OCI-LY7 (cell line): ENCODE data around the gene PCDH1. TPM values are rescaled to one million over a fixed set of nuclear protein-coding genes. Genes with fewer than 3 reads are reported as not detected.

ENCODE experiments used
- BruUV-seq: library from RNA; stranded (reverse); fragments of 400-500 nt; replicated peaks from 2 replicates; lab custom pipeline; 2021; lab: Mats Ljungman, UMichigan
- CTCF ChIA-PET: fragments of 300-600 bp; sonication (Branson Sonifier 250); formaldehyde crosslinking; loops from one replicate; lab custom pipeline; 2022; ENCODE audit warnings: antibody characterized with exemption; ENCODE audit not compliant: unreplicated experiment; lab: Charles Lee
- POLR2A ChIA-PET: fragments of 300-600 bp; sonication (Branson Sonifier 250); formaldehyde crosslinking; loops from one replicate; lab custom pipeline; 2022; ENCODE audit warnings: antibody characterized with exemption; lab: Charles Lee
- DNase-seq: peaks from one replicate; pipeline ENCODE4 v3.0.0-alpha.2; 2015; ENCODE audit warnings: low spot score
- H2AFZ ChIP-seq: fragments of 200-600 bp; sonication (generic), shearing (Covaris generic); 2 replicates; pipeline ENCODE4 v1.6.1; 2014; ENCODE audit warnings: mild to moderate bottlenecking, antibody characterized with exemption, low read length, moderate library complexity
- H3K27ac ChIP-seq: fragments of 200-600 bp; sonication (generic); 2 replicates; pipeline ENCODE4 v1.5.1; 2014; ENCODE audit warnings: mixed run types, low read depth, mild to moderate bottlenecking, moderate library complexity, low read length, inconsistent platforms; ENCODE audit not compliant: poor library complexity, severe bottlenecking
- H3K36me3 ChIP-seq: fragments of 200-600 bp; sonication (generic); 2 replicates; pipeline ENCODE4 v1.6.1; 2014; ENCODE audit warnings: mild to moderate bottlenecking, antibody characterized with exemption, low read length, moderate library complexity, mixed read lengths; ENCODE audit not compliant: insufficient read depth
- H3K4me1 ChIP-seq: fragments of 200-600 bp; sonication (generic); 2 replicates; pipeline ENCODE4 v1.5.1; 2014; ENCODE audit warnings: mild to moderate bottlenecking, low read length; ENCODE audit not compliant: insufficient read depth, poor library complexity, severe bottlenecking
- H3K4me2 ChIP-seq: fragments of 200-600 bp; sonication (generic); 2 replicates; pipeline ENCODE4 v1.6.1; 2014; ENCODE audit warnings: mild to moderate bottlenecking, low read length
- H3K4me3 ChIP-seq: fragments of 200-600 bp; sonication (generic); 2 replicates; pipeline ENCODE4 v1.5.1; 2014; ENCODE audit warnings: mild to moderate bottlenecking, low read depth, low read length; ENCODE audit not compliant: poor library complexity, severe bottlenecking
- H3K79me2 ChIP-seq: fragments of 200-600 bp; sonication (generic); 2 replicates; pipeline ENCODE4 v1.6.1; 2016; ENCODE audit warnings: low read depth, mild to moderate bottlenecking, low read length, moderate library complexity, mixed read lengths; ENCODE audit not compliant: insufficient read depth
- H3K9me2 ChIP-seq: fragments of 200-600 bp; sonication (generic); 2 replicates; pipeline ENCODE4 v1.6.1; 2016; ENCODE audit warnings: mild to moderate bottlenecking, low read length, mixed read lengths; ENCODE audit not compliant: insufficient read depth
- H3K9me3 ChIP-seq: fragments of 200-600 bp; sonication (generic); 2 replicates; pipeline ENCODE4 v1.6.1; 2014; ENCODE audit warnings: mild to moderate bottlenecking, mixed run types, low read length, mixed read lengths
- H4K20me1 ChIP-seq: fragments of 200-600 bp; sonication (generic); 2 replicates; pipeline ENCODE4 v1.6.1; 2014; ENCODE audit warnings: mild to moderate bottlenecking, antibody characterized with exemption, low read length, moderate library complexity, mixed read lengths; ENCODE audit not compliant: insufficient read depth
- CTCF ChIP-seq: fragments of 200-600 bp; sonication (generic); conservative IDR thresholded peaks from 2 replicates; pipeline ENCODE4 v1.5.1; 2014; ENCODE audit warnings: mild to moderate bottlenecking, antibody characterized with exemption, low read length, moderate library complexity, mixed read lengths
- EZH2phosphoT487 ChIP-seq: fragments of 200-600 bp; sonication (generic); IDR thresholded peaks from 2 replicates; pipeline ENCODE4 v1.6.1; 2018; ENCODE audit warnings: low read depth, borderline replicate concordance, mild to moderate bottlenecking, mixed run types, antibody characterized with exemption, low read length, moderate library complexity, mixed read lengths
- intact Hi-C: fragments of 100-400 bp; cut with micrococcal nuclease; formaldehyde crosslinking; loops from one replicate; pipeline ENCODE4 v1.10.0; 2022; ENCODE audit not compliant: unreplicated experiment
- total RNA-seq, 2 experiments: library from RNA; depleted of rRNA in 1 of 2; stranded (reverse); fragments of >200 nt in 1 of 2; shearing (Covaris generic) in 1 of 2; gene quantifications; 2 replicates each; pipeline ENCODE4 v1.2.3, GENCODE V29; 2014 to 2022

Gene PCDH1
- total RNA-seq, 2 experiments from 2014 or later: not detected

- H4K20me1 ChIP-seq: no peaks in the 10 kb centered on the region
- peaks cover 5% of the 10 kb centered on the region for H3K36me3 ChIP-seq
- ChIA-PET CTCF (no interaction called here), POLR2A (interaction anchor here (1.1 to 4.4 kb wide), 2 partner anchors 43 to 48 kb away, joined by 3 to 29 read pairs; partner anchors contain the start of gene RNF14)
- H3K9me3 ChIP-seq: no peaks in the 10 kb centered on the region
- H2AFZ ChIP-seq: no peak overlapping the region
- no peak for DNase-seq
- H3K27ac ChIP-seq: no peak overlapping the region
- H3K4me3 ChIP-seq: no peak overlapping the region
- TF ChIP-seq CTCF: no peak
- TF ChIP-seq EZH2phosphoT487: no peak
- intact Hi-C loops: no loop called here
- peaks cover 7% of the 10 kb centered on the region; the same call in 1 of the 2 replicates for H3K79me2 ChIP-seq
- BruUV-seq: no TSS peak
- H3K9me2 ChIP-seq: no peaks in the 10 kb centered on the region
- peaks cover 29% of the 10 kb centered on the region for H3K4me1 ChIP-seq
- no peak overlapping the region for H3K4me2 ChIP-seq
Observed at GRCh38 chr5:141920771-141921170, 42.6 kb upstream of the PCDH1 start.

GRCh38 chr5:141919218-141920119, 41.3 kb upstream of the PCDH1 start:
- Histone ChIP-seq H3K4me1 (peaks cover 34% of the 10 kb centered on the region), H3K9me2 (no peaks in the 10 kb centered on the region), H3K27ac (no peak overlapping the region), H3K4me3 (no peak overlapping the region), H3K4me2 (no peak overlapping the region), H4K20me1 (no peaks in the 10 kb centered on the region), H3K36me3 (no peaks in the 10 kb centered on the region), H3K9me3 (no peaks in the 10 kb centered on the region), H2AFZ (no peak overlapping the region), H3K79me2 (peaks cover 5% of the 10 kb centered on the region; the same call in 1 of the 2 replicates)
- DNase-seq: no peak
- TF ChIP-seq CTCF: no peak
- TF ChIP-seq EZH2phosphoT487: no peak
- POLR2A ChIA-PET: interaction anchor here (0.6 to 1.1 kb wide), 2 partner anchors 29 to 42 kb away, joined by 3 read pairs; no protein-coding TSS in a partner anchor
- intact Hi-C loops: no loop called here
- CTCF ChIA-PET: no interaction called here
- BruUV-seq: no TSS peak
